ENCODE data around the gene RTKN2.

- no peak for TF ChIP-seq CTCF (IDR thresholded peaks at IDR 0.05; ENCODE audit: low read length)
- TF ChIP-seq EZH2 (optimal IDR thresholded peaks at IDR 0.05; ENCODE audit: low read depth, low read length) = no peak
- no peak for TF ChIP-seq EZH2phosphoT487 (IDR thresholded peaks at IDR 0.05; ENCODE audit: low read length)
Observed at GRCh38 chr10:62302760-62303159, 34.1 kb upstream of the RTKN2 start.

Data from MM.1S (cell line).